Measurements from ENCODE around the gene DDX19B. TPM values are rescaled to one million over a fixed set of nuclear protein-coding genes. Genes with fewer than 3 reads are reported as not detected.
A peak's percentile ranks its signal among the peaks of the same experiment; 100 is the strongest.

The DDX19B gene
- polyA plus RNA-seq, 3 donors, result 29.2 to 33.0 (median 31.9) TPM

- Histone ChIP-seq H3K9ac (ENCODE audit: insufficient read depth, low read length, poor library complexity, severe bottlenecking) (no peak overlapping the region), H3K4me2 (replicated peaks; ENCODE audit: extremely low read depth, low read length, poor library complexity, severe bottlenecking) (no peak overlapping the region)
- intact Hi-C loops (cut with micrococcal nuclease), result no loop called here
Observed at GRCh38 chr16:70269471-70269870, 29.5 kb upstream of the DDX19B start.

GRCh38 chr16:70270176-70270575 is 28.8 kb upstream of the DDX19B start:
- no peak overlapping the region for H3K4me3 ChIP-seq (replicated peaks in 1 of 3; ENCODE audit: low read depth in 2 of 3, low read length in 3 of 3)
- no peaks in the 10 kb centered on the region for H3K9me3 ChIP-seq (replicated peaks in 1 of 2; ENCODE audit: control insufficient read depth in 1 of 2, insufficient read depth in 1 of 2, low read length in 2 of 2)
- no peak overlapping the region for H3K4me3 Mint-ChIP-seq

More at GRCh38 chr16:70269471-70269870, 29.5 kb upstream of the DDX19B start:
- Mint-ChIP-seq H3K36me3 (peaks cover 59 to 81% of the 10 kb centered on the region in 2 donors), H3K9me3 (no peaks in the 10 kb centered on the region), H3K27ac (no peak overlapping the region), H3K4me1 (no peaks in the 10 kb centered on the region), H3K4me3 (no peak overlapping the region), H3K27me3 (ENCODE audit: low read depth in 3 of 3) (peaks cover 0 to 2% (median 0%) of the 10 kb centered on the region in 3 donors)
- 76% methylated on average over 6 of the region's 12 CpGs for WGBS (ENCODE audit: insufficient coverage)
- peaks cover 48 to 73% of the 10 kb centered on the region in 2 donors for H3K36me3 ChIP-seq (replicated peaks in 1 of 2; ENCODE audit: control insufficient read depth in 1 of 2, insufficient read depth in 2 of 2, low read length in 2 of 2)
- no peaks in the 10 kb centered on the region for H3K4me1 ChIP-seq (ENCODE audit: control insufficient read depth in 1 of 2, insufficient read depth in 2 of 2, low read length in 2 of 2)
- H3K4me3 ChIP-seq (replicated peaks in 1 of 3; ENCODE audit: low read depth in 2 of 3, low read length in 3 of 3), result no peak overlapping the region
- H4K20me1 ChIP-seq (ENCODE audit: insufficient read depth, low read length), result no peaks in the 10 kb centered on the region
- H2AFZ ChIP-seq (ENCODE audit: insufficient read depth, low read depth, low read length, poor library complexity, severe bottlenecking), result no peak overlapping the region
- no peak for DNase-seq
- no peaks in the 10 kb centered on the region for H3K9me3 ChIP-seq (replicated peaks in 1 of 2; ENCODE audit: control insufficient read depth in 1 of 2, insufficient read depth in 1 of 2, low read length in 2 of 2)
- no peaks in the 10 kb centered on the region for H3K79me2 ChIP-seq (ENCODE audit: insufficient read depth, low read length)
- TF ChIP-seq CTCF (IDR thresholded peaks at IDR 0.05), result no peak
- no peak overlapping the region for H3K27ac ChIP-seq (ENCODE audit: low read depth in 1 of 2, low read length in 2 of 2)
- H3K27me3 ChIP-seq (ENCODE audit: control insufficient read depth in 2 of 2, insufficient read depth in 2 of 2, low read length in 2 of 2), result no peaks in the 10 kb centered on the region

More at GRCh38 chr16:70270176-70270575, 28.8 kb upstream of the DDX19B start:
- H3K27ac Mint-ChIP-seq, result peak overlapping the region in 1 of 7 donors; percentile 4
- Histone ChIP-seq H3K27me3 (ENCODE audit: control insufficient read depth in 2 of 2, insufficient read depth in 2 of 2, low read length in 2 of 2) (no peaks in the 10 kb centered on the region), H3K36me3 (replicated peaks in 1 of 2; ENCODE audit: control insufficient read depth in 1 of 2, insufficient read depth in 2 of 2, low read length in 2 of 2) (peaks cover 44 to 66% of the 10 kb centered on the region in 2 donors), H3K4me2 (replicated peaks; ENCODE audit: extremely low read depth, low read length, poor library complexity, severe bottlenecking) (no peak overlapping the region), H3K4me1 (ENCODE audit: control insufficient read depth in 1 of 2, insufficient read depth in 2 of 2, low read length in 2 of 2) (no peaks in the 10 kb centered on the region), H4K20me1 (ENCODE audit: insufficient read depth, low read length) (no peaks in the 10 kb centered on the region), H3K9ac (ENCODE audit: insufficient read depth, low read length, poor library complexity, severe bottlenecking) (no peak overlapping the region), H2AFZ (ENCODE audit: insufficient read depth, low read depth, low read length, poor library complexity, severe bottlenecking) (no peak overlapping the region), H3K79me2 (ENCODE audit: insufficient read depth, low read length) (no peaks in the 10 kb centered on the region), H3K27ac (ENCODE audit: low read depth in 1 of 2, low read length in 2 of 2) (no peak overlapping the region)
- peaks cover 0 to 2% (median 0%) of the 10 kb centered on the region in 3 donors for H3K27me3 Mint-ChIP-seq (ENCODE audit: low read depth in 3 of 3)
- DNase-seq, result no peak
- 93% methylated on average over 2 of the region's 3 CpGs for WGBS (ENCODE audit: insufficient coverage)
- H3K36me3 Mint-ChIP-seq, result peaks cover 55 to 81% of the 10 kb centered on the region in 2 donors
- no peak for TF ChIP-seq CTCF (IDR thresholded peaks at IDR 0.05)
- no peaks in the 10 kb centered on the region for H3K9me3 Mint-ChIP-seq
- intact Hi-C loops (cut with micrococcal nuclease), result no loop called here
- H3K4me1 Mint-ChIP-seq, result no peaks in the 10 kb centered on the region
